NCI-H187 treated with DMSO at 0.1 percent for 48 hours (cell line): ENCODE data around the gene ARL4A.
A peak's percentile ranks its signal among the peaks of the same experiment; 100 is the strongest.
"Not testable (repeated sequence)": the region's sequence is repeated elsewhere in the genome, so short reads cannot be mapped to it uniquely, and the experiment has no call there.

Source experiments
- DNase-seq: peaks from one replicate; lab custom pipeline; 2025; lab: John Stamatoyannopoulos, UW

ARL4A gene

GRCh38 chr7:12670000-12670729 lies 17.3 kb upstream of the ARL4A start:
- DNase-seq, result no peak

DNA sequence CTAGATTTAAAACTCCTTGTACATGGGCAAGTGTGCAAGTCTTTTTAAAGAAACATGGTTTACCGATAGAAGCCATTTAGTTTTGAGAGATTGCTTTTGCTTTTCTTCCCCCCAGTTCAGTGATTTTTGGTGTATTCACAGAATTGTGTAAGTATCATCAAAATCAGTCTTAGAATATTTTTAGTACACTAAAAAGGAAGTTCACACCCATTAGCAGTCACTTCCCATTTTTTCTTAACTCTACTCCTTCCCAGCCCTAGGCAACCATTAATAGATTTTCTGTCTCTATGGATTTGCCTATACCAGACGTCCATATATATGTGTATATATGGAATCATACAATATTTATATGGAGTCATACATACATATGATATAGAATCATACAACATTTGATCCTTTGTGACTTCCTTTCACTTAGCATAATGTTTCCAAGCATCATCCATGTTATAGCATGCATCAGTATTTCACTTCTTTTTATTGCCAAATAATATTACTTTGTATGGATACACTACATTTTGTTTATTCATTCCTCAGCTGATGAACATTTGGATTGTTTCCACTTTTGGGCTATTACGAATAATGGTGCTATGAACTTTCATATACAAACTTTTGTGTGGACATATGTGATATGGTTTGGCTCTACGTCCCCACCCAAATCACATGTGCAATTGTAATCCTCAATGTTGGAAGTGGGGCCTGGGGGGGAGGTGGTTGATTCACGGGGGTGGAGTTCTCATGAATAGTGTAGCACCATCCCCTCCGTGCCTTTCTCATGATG lies 16.5 kb upstream of the ARL4A start:
- DNase-seq, result no peak

DNA sequence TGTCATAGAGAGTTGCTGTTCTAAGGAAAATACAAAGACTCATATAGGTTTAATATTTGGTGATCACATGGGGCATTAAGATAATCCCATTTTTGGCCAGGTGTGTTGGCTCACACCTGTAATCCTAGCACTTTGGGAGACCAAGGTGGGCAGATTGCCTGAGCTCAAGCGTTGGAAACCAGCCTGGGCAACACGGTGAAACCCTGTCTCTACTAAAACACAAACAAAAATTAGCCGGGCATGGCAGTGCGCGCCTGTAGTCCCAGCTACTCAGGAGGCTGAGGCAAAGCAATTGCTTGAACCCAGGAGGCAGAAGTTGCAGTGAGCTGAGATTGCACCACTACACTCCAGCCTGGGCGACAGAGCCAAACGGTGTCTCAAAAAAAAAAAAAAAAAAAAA lies 14.0 kb upstream of the ARL4A start:
- not testable (repeated sequence) for DNase-seq

GRCh38 chr7:12674053-12674452 lies 13.4 kb upstream of the ARL4A start:
- no peak for DNase-seq

- no peak for DNase-seq
These were observed 12.6 kb upstream of the ARL4A start for GRCh38 chr7:12674861-12675260.

DNA sequence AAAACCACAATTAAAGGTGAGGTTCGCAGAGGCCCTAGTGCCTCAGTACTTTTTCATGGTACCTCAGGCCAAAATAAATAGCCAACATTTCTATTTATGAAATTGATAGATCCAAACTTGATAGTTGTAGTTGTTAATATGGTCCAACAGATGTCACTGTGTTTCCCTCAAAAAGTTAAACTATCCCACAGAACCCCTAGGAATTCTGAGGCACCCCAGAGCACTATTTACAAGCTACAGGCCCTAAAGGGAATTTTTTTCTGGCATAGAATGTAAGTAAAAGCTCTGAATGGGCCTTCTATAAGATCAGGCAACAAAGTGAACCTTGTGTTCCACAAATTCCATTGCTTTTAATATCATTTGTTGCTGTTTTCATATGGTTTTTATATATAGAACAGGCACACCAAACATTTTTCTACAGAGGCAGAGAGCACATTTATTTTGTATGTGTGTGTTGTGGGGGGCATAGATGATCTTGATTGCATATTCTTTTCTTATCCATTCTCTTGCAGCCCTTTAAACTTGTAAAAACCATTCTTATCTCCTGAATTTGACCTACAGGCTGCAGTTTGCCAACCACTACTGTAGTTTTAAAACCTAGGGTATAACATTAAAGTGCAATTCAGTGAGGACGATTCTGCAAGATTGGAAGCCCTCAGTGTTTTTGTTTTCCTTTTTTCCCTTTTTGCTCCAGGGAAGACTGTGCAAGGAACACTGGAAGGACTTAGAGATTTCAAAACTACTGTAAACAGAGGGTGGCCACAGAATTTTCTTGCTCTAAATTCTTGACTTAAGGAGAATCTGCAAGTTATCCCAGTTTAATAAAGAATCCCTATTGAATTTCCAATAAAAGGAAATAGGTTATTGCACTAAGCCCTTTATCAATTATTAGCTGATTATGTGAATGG lies 3.5 kb upstream of the ARL4A start:
- DNase-seq, result no peak

DNA sequence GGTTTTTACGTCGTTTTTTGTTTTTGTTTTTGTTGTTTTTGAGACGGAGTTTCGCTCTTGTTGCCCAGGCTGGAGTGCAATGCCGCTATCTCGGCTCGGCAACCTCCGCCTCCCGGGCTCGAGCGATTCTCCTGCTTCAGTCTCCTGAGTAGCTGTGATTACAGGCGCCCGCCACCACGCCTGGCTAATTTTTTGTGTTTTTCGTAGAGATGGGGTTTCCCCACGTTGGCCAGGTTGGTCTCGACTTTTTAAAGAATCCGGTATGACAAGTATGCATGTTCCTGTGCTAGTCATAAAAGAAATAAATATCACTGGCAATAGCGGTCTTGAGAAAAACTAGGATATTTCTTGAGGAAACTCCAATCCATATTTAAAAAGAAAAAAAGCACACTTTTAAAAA lies 2.7 kb upstream of the ARL4A start:
- DNase-seq, result no peak

GRCh38 chr7:12685550-12685949 lies 1.9 kb upstream of the ARL4A start:
- no peak for DNase-seq

DNA sequence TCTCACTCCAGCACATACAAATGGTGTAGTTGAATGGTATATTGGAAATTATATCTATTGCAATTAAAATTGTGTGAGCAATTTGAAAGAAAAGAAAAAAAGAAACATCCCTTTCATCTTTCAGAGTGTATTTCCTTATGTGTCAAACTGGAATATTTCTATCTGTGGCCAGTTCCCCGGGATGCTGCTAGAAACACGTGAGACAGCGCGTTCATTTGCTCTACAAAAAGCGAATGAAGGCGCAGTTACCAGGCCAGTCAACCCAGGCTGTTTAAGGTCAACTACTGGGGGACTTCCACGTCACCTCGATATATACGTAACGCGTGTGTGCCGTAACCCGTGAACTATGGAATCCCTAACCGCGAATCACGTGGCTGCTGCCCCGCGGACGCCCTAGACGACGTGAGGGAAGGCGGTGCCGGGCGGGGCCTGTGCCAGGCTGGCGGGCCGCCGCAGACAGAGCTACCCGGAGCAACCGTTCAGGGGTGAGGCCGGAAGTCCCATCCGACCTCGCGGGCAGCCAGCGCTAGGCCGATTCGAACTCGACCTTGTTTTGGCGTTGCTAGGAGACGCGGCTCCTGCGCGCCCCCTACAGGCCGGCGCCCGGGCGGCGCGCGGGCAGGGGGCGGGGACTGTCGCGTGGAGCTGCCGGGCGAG lies 1.1 kb upstream of the ARL4A start:
- peak; percentile 72 for DNase-seq

DNA sequence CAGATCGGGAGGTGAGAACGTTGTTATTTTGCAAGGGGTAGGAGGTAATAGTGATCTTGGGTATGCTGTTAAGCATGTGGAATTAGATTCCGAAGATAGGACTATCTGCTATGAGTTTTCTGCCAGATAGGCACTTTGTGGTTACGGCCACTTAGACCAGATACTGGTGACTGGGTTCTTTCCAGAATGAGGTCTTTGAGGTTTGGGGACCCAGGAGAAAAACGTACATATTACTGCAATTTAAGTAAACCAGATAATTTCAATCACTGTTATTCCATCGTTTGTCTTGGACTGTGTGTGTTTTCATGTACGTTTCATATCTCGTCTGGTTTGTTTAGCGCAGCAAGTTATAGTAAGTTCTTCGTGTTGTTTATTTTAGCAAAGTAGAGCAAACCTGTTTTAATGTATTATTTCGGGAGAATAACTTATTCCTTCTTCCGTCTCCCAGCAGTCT lies 312 bp downstream of the ARL4A start:
- DNase-seq, result no peak

DNA sequence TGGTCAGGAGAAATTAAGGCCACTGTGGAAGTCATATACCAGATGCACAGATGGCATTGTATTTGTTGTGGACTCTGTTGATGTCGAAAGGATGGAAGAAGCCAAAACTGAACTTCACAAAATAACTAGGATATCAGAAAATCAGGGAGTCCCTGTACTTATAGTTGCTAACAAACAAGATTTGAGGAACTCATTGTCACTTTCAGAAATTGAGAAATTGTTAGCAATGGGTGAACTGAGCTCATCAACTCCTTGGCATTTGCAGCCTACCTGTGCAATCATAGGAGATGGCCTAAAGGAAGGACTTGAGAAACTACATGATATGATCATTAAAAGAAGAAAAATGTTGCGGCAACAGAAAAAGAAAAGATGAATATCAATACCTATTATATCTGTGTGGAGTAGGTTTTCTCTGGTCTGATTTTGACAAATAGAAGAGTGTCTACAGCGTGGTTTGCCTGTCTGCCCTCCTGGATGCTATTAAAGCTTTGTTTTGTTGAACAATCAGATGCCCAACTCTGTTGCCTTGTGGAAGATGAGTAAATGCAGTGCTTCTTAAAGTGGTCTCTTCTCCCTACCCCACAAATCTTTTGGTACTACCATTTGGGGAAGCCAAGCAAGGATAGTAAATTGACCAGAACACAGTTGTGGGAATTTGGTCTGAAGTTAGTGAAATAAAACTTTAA lies 1.2 kb downstream of the ARL4A start:
- not testable (repeated sequence) for DNase-seq

- DNase-seq, result no peak
These were observed 2.0 kb downstream of the ARL4A start for GRCh38 chr7:12689451-12689850.

DNA sequence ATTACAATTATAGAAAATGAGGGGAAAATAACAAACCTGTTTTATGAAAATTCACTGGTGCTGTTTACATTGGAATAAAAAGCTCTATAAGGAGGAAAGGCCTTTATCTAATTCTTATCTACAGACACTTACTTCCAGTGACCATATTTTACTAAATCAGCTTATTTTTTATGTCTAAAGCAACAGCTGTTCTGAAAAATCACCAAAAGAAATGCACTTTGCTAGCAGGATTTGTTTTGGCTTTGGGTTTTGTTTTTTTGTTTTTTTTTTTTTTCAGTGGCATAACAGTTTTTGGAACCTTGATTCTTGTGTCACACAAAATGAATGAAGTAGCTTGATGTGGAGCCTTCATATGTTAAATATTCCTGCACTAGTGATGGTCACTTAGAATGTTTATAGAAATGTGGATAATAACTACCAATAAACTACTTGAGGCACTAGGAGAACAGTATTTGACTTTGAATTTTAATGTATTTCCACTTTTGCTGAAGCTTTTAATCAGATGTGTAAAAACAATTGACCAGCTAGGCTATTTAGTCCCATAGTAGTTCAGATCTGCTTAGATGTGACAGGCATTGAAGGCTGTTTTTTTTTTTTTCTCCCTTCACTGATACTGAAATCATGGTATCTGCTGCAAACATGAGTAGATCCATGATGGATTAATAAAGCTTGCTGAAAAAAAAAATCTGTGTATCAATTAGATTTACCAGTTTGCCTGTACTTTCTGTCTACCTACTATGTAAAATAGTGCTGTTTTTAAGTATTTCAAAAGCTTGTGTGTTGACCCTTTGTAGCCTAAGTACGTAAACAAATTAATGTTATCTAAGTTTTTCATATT lies 2.8 kb downstream of the ARL4A start:
- DNase-seq, result no peak

DNA sequence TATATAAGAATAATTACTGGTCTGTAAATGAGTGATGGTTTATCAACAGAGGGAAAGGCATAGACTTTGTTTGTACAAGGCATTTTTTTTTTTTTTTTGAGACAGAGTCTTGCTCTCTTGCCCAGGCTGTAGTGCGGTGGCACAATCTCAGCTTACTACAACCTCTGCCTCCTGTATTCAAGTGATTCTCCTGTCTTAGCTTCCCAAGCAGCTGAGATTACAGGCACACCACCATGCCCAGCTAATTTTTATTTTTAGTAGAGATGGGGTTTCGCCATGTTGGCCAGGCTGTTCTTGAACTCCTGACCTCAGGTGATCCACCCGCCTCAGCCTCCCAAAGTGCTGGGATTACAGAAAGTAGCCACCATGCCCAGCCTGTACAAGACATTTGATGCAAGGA lies 4.0 kb downstream of the ARL4A start:
- not testable (repeated sequence) for DNase-seq

DNA sequence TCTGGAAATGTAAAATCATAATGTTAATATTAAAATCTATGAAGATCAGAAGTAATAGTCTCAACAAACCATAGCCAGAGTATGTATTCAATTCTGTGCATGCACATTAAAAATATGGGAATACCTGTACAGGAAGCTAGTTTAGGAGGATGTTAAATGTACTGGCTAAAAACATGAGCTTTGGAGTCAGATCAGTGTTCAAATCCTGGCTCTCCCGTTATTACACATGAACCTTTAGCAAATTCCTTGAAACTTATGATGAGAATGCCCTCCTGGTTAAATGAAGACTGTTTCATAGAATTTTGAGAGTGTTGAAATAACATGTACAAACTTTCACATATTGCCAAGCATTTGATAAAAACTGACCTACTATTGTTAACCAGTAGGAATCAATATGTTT lies 4.6 kb downstream of the ARL4A start:
- no peak for DNase-seq

- no peak for DNase-seq
These were observed 5.2 kb downstream of the ARL4A start for GRCh38 chr7:12692479-12693259.

DNA sequence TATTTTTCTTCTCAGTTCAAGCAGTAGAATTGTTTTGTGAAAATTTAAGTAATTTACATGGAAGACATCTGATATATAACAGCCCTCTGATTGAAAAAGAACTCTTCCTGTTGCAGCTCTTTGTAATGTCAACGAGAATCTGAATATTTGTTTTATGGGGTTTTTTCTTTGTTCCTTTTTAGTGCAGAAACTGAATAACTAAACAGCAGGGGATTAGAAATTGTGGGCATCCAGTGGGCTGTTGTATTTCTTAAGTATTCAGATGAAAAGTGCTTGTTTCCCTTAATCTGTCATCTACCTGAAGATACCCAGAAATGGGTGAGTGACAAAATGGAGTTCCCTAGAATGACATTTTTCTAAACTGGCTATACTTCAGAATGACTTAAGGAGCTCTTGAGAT lies 7.4 kb downstream of the ARL4A start:
- DNase-seq, result no peak

- no peak for DNase-seq
These were observed 8.5 kb downstream of the ARL4A start for GRCh38 chr7:12695965-12696364.

DNA sequence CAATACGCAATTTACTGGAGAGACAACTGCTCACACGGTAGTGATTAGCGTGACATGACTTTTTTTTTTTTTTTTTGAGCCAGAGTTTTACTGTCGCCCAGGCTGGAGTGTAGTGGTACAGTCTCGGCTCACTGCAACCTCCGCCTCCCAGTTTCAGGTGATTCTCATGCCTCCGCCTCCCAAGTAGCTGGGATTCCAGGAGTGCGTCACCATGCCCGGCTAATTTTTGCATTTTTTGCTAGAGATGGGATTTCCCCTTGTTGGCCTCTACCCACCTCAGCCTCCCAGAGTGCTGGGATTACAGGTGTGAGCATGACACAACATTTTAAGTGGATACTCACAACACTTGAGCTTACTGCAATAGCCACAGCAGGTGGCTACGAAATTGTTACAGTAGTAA lies 11.9 kb downstream of the ARL4A start:
- no peak for DNase-seq

DNA sequence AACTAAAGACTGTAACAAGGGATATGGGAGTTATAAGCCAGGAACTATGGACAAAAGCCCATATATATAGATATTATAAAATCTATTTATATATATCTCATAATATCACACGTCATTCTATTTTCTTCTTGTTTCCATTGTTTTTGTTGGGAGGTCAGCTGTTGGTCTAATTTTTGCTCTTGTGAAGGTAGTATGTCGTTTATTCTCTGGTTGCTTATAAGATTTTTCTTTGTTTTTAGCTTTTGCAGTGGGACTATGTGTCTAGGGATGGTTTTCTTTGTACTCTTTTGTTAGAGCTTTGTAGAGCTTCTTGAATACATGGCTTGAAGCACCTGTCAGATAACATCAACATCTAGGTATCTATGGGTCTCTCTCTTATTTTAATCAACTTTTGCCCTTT lies 14.0 kb downstream of the ARL4A start:
- DNase-seq, result no peak
